Duodenal mucosa (tissue), 2 donors: ENCODE results near the gene UPF3B.
A peak's percentile ranks its signal among the peaks of the same experiment; 100 is the strongest.
"Not testable (repeated sequence)": the region's sequence is repeated elsewhere in the genome, so short reads cannot be mapped to it uniquely, and the experiment has no call there.

Experiments
- H3K27ac ChIP-seq: one replicate; pipeline ENCODE4 v1.7.0; 2013; ENCODE audit warnings: low read depth, low read length
- H3K27me3 ChIP-seq, 2 donors: one replicate each; pipeline ENCODE4 v1.7.0; 2013; ENCODE audit warnings: low read length in 2 of 2, control low read depth in 1 of 2; ENCODE audit not compliant: insufficient read depth in 2 of 2, control insufficient read depth in 1 of 2
- H3K36me3 ChIP-seq, 2 donors: one replicate each; pipeline ENCODE4 v1.7.0; 2013; ENCODE audit warnings: low read length in 2 of 2, control low read depth in 1 of 2; ENCODE audit not compliant: insufficient read depth in 2 of 2, control insufficient read depth in 1 of 2
- H3K4me1 ChIP-seq, 2 donors: one replicate each; pipeline ENCODE4 v1.7.0; 2013; ENCODE audit warnings: low read length in 2 of 2, control low read depth in 1 of 2; ENCODE audit not compliant: insufficient read depth in 2 of 2, control insufficient read depth in 1 of 2
- H3K4me3 ChIP-seq, 2 donors: one replicate each; pipeline ENCODE4 v1.7.0; 2013; ENCODE audit warnings: low read length in 2 of 2, low read depth in 1 of 2
- H3K9ac ChIP-seq, 2 donors: one replicate each; pipeline ENCODE4 v1.7.0; 2013; ENCODE audit warnings: low read length in 2 of 2, low read depth in 1 of 2
- H3K9me3 ChIP-seq, 2 donors: one replicate each; pipeline ENCODE4 v1.7.0; 2013; ENCODE audit warnings: low read length in 2 of 2, control low read depth in 1 of 2; ENCODE audit not compliant: control insufficient read depth in 1 of 2

The UPF3B gene

GRCh38 chrX:119852382-119853353 lies at the start of gene UPF3B:
TSS of gene UPF3B (minus strand) at chrX:119852963. CDS start at chrX:119852928, 35 bp downstream.
- no peaks in the 10 kb centered on the region for H3K27me3 ChIP-seq
- H3K9ac ChIP-seq: peak within 1 kb of the TSS; percentile 70 to 80
- no peaks in the 10 kb centered on the region for H3K36me3 ChIP-seq
- H3K9me3 ChIP-seq: no peaks in the 10 kb centered on the region
- peaks cover 0 to 8% of the 10 kb centered on the region in 2 donors for H3K4me1 ChIP-seq
- peak within 1 kb of the TSS; percentile 80 for H3K27ac ChIP-seq
- H3K4me3 ChIP-seq: peak within 1 kb of the TSS; percentile 81

- Histone ChIP-seq H3K9ac (no peak overlapping the region), H3K27ac (no peak overlapping the region), H3K27me3 (no peaks in the 10 kb centered on the region), H3K4me3 (no peak overlapping the region), H3K4me1 (no peaks in the 10 kb centered on the region), H3K9me3 (no peaks in the 10 kb centered on the region), H3K36me3 (no peaks in the 10 kb centered on the region)
Measured at GRCh38 chrX:119900976-119901375, 48.2 kb upstream of the UPF3B start.

GRCh38 chrX:119899125-119899524 lies 46.4 kb upstream of the UPF3B start:
- no peaks in the 10 kb centered on the region for H3K27me3 ChIP-seq
- no peak overlapping the region for H3K4me3 ChIP-seq
- no peak overlapping the region for H3K27ac ChIP-seq

GRCh38 chrX:119895843-119896326 lies 43.1 kb upstream of the UPF3B start, which contains the start of gene AKAP14:
TSS of gene AKAP14 (plus strand) at chrX:119895893. CDS start at chrX:119903224, 7,331 bp downstream.
- no peaks in the 10 kb centered on the region for H3K36me3 ChIP-seq
- H3K4me3 ChIP-seq: no peak within 1 kb of the TSS
- H3K9me3 ChIP-seq: no peaks in the 10 kb centered on the region
- no peak within 1 kb of the TSS for H3K9ac ChIP-seq
- no peaks in the 10 kb centered on the region for H3K27me3 ChIP-seq
- H3K27ac ChIP-seq: no peak within 1 kb of the TSS
- no peaks in the 10 kb centered on the region for H3K4me1 ChIP-seq

More at GRCh38 chrX:119899125-119899524, 46.4 kb upstream of the UPF3B start:
- no peaks in the 10 kb centered on the region for H3K4me1 ChIP-seq
- no peak overlapping the region for H3K9ac ChIP-seq
- no peaks in the 10 kb centered on the region for H3K9me3 ChIP-seq
- H3K36me3 ChIP-seq: no peaks in the 10 kb centered on the region

- not testable (repeated sequence) for H3K9ac ChIP-seq, H3K27me3 ChIP-seq, H3K27ac ChIP-seq, H3K36me3 ChIP-seq, H3K4me3 ChIP-seq, H3K9me3 ChIP-seq, H3K4me1 ChIP-seq
Measured at GRCh38 chrX:119891961-119892692, 39.4 kb upstream of the UPF3B start.

- H3K4me1 ChIP-seq, H3K27me3 ChIP-seq, H3K4me3 ChIP-seq, H3K9ac ChIP-seq, H3K36me3 ChIP-seq, H3K9me3 ChIP-seq, H3K27ac ChIP-seq: not testable (repeated sequence)
Measured at GRCh38 chrX:119890626-119891025, 37.9 kb upstream of the UPF3B start.

- Histone ChIP-seq H3K9ac (no peak overlapping the region), H3K27ac (no peak overlapping the region), H3K4me3 (peak overlapping the region; percentile 58 to 61)
Measured at GRCh38 chrX:119887721-119888425, 35.1 kb upstream of the UPF3B start.

GRCh38 chrX:119885554-119886428 lies 33.0 kb upstream of the UPF3B start:
- Histone ChIP-seq H3K4me3 (peak overlapping the region; percentile 61 to 68), H3K9me3 (no peaks in the 10 kb centered on the region), H3K36me3 (no peaks in the 10 kb centered on the region), H3K4me1 (no peaks in the 10 kb centered on the region), H3K27ac (peak overlapping the region; percentile 30), H3K27me3 (no peaks in the 10 kb centered on the region), H3K9ac (peak overlapping the region in 1 of 2 donors; percentile 51)

More at GRCh38 chrX:119887721-119888425, 35.1 kb upstream of the UPF3B start:
- H3K9me3 ChIP-seq: no peaks in the 10 kb centered on the region
- H3K4me1 ChIP-seq: no peaks in the 10 kb centered on the region
- H3K36me3 ChIP-seq: no peaks in the 10 kb centered on the region
- no peaks in the 10 kb centered on the region for H3K27me3 ChIP-seq
